Vagina (tissue), 2 donors: Measurements from ENCODE around the gene HNRNPM. TPM values are rescaled to one million over a fixed set of nuclear protein-coding genes. Genes with fewer than 3 reads are reported as not detected.
"Not testable (repeated sequence)": the region's sequence is repeated elsewhere in the genome, so short reads cannot be mapped to it uniquely, and the experiment has no call there.

Source experiments
- DNase-seq, 2 donors: peaks; one replicate each; pipeline ENCODE4 v3.0.0-alpha.2; 2017; ENCODE audit errors: extremely low spot score in 2 of 2
- H3K27ac ChIP-seq: fragments of 200-600 bp; sonication (generic); one replicate; pipeline ENCODE4 v1.5.1; 2019
- H3K27me3 ChIP-seq: fragments of 200-600 bp; sonication (generic); one replicate; pipeline ENCODE4 v1.5.1; 2019
- H3K36me3 ChIP-seq, 2 donors: fragments of 200-600 bp; sonication (generic); one replicate each; pipeline ENCODE4 v1.5.1; 2017 to 2019
- H3K4me1 ChIP-seq: fragments of 200-600 bp; sonication (generic); one replicate; pipeline ENCODE4 v1.5.1; 2019
- H3K4me3 ChIP-seq, 2 donors: fragments of 200-600 bp; sonication (generic); 1 replicate in 1 of 2; 2 replicates in 1 of 2; pipeline ENCODE4 v1.5.1; 2016 to 2019
- H3K9me3 ChIP-seq: fragments of 200-600 bp; sonication (generic); one replicate; pipeline ENCODE4 v1.5.1; 2019
- POLR2A ChIP-seq, 2 donors: fragments of 450-650 bp; IDR thresholded peaks; one replicate each; pipeline ENCODE4 v1.6.1; 2017; ENCODE audit warnings: antibody characterized with exemption in 2 of 2, mild to moderate bottlenecking in 2 of 2, moderate library complexity in 2 of 2
- POLR2AphosphoS5 ChIP-seq, 2 donors: sonication (generic); formaldehyde crosslinking; IDR thresholded peaks; one replicate each; pipeline ENCODE4 v1.9.0; 2017; ENCODE audit warnings: antibody characterized with exemption in 2 of 2, mild to moderate bottlenecking in 2 of 2, low read depth in 1 of 2; ENCODE audit not compliant: insufficient read depth in 1 of 2
- intact Hi-C: fragments of 100-400 bp; cut with DNase I; formaldehyde crosslinking; loops from one replicate; pipeline ENCODE4 v1.15.1; 2023
- total RNA-seq: library from RNA; depleted of rRNA; stranded (reverse); fragments of >200 nt; gene quantifications from one replicate; pipeline ENCODE4 v1.2.3, GENCODE V29; 2016
- TF ChIP-seq, protein P1 (sequence below), 3 experiments: fragments of 450-650 bp in 2 of 3; fragments of 200-600 bp in 1 of 3; sonication (generic) in 1 of 3; IDR thresholded peaks; one replicate each; pipeline ENCODE4 v1.5.1; 2017 to 2019; ENCODE audit warnings: antibody characterized with exemption in 3 of 3, mild to moderate bottlenecking in 2 of 3, moderate library complexity in 2 of 3

Gene HNRNPM
- total RNA-seq, 1 donor from 2014 or later: 140 TPM

DNA sequence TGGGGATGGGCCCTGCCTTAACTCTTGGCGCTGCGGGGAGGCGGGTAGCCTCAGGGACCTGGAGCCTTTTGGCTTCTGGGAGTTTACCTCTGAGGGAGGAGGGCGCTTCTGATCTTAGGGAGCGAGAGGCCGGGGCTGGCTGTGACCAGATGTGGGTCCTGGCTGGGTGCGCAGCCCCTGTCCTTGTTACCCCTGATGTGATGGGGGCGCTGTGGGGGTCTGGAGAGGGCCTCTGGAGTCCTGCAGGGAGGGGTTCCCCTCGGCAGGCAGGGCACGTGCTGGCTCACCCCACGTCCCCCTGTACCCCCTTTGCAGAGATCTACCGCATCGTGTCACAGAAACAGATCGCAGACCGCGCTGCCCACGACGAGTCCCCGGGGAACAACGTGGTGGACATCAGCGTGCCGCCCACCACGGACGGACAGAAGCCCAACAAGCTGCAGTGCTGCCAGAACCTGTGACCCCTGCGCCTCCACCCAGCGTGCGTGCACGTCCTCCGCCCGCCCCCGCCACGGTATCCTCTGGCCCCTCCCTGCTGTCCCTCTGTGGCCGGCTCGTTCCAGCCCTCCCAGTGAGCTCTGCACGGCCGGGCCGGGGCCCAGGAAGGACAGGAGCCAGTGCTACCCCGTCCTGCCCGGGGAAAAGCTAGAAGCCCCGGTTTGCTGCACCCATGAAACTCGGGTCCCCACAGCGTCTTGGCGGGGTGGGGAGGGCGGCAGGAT is 41.5 kb upstream of the HNRNPM start:
- Histone ChIP-seq H3K27ac (no peak overlapping the region), H3K4me1 (peaks cover under 1% of the 10 kb centered on the region), H3K9me3 (no peaks in the 10 kb centered on the region), H3K27me3 (no peaks in the 10 kb centered on the region), H3K36me3 (peaks cover 0 to 38% of the 10 kb centered on the region in 2 donors), H3K4me3 (no peak overlapping the region)
- intact Hi-C loops: no loop called here
- no peak for TF ChIP-seq POLR2A (IDR thresholded peaks at IDR 0.05)
- TF ChIP-seq POLR2AphosphoS5 (IDR thresholded peaks at IDR 0.05; ENCODE audit: insufficient read depth in 1 of 2, low read depth in 1 of 2): no peak
- TF ChIP-seq, protein P1, sequence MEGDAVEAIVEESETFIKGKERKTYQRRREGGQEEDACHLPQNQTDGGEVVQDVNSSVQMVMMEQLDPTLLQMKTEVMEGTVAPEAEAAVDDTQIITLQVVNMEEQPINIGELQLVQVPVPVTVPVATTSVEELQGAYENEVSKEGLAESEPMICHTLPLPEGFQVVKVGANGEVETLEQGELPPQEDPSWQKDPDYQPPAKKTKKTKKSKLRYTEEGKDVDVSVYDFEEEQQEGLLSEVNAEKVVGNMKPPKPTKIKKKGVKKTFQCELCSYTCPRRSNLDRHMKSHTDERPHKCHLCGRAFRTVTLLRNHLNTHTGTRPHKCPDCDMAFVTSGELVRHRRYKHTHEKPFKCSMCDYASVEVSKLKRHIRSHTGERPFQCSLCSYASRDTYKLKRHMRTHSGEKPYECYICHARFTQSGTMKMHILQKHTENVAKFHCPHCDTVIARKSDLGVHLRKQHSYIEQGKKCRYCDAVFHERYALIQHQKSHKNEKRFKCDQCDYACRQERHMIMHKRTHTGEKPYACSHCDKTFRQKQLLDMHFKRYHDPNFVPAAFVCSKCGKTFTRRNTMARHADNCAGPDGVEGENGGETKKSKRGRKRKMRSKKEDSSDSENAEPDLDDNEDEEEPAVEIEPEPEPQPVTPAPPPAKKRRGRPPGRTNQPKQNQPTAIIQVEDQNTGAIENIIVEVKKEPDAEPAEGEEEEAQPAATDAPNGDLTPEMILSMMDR (IDR thresholded peaks at IDR 0.05): no peak
- no peak for DNase-seq

DNA sequence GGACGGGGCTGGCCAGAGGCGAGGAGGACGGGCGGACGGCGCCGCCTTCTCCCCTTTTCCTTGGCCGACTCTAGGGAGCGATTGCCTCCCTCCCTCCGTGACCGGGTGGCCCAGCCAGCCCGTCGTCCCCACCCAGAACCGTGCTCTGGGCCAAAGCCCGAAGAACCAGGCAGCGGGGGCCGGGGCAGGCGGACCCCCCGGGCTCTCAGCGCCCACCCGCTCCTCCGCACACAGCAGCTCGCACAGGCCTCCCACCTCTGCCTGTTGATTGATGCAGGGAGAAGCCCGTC is 41.0 kb upstream of the HNRNPM start:
- Histone ChIP-seq H3K27ac (no peak overlapping the region), H3K27me3 (no peaks in the 10 kb centered on the region), H3K9me3 (no peaks in the 10 kb centered on the region), H3K36me3 (peaks cover 0 to 38% of the 10 kb centered on the region in 2 donors), H3K4me1 (no peaks in the 10 kb centered on the region), H3K4me3 (no peak overlapping the region)
- intact Hi-C loops: no loop called here
- no peak for DNase-seq
- no peak for TF ChIP-seq POLR2A (IDR thresholded peaks at IDR 0.05)
- TF ChIP-seq POLR2AphosphoS5 (IDR thresholded peaks at IDR 0.05; ENCODE audit: insufficient read depth in 1 of 2, low read depth in 1 of 2): no peak
- TF ChIP-seq, protein P1 (IDR thresholded peaks at IDR 0.05): no peak

DNA sequence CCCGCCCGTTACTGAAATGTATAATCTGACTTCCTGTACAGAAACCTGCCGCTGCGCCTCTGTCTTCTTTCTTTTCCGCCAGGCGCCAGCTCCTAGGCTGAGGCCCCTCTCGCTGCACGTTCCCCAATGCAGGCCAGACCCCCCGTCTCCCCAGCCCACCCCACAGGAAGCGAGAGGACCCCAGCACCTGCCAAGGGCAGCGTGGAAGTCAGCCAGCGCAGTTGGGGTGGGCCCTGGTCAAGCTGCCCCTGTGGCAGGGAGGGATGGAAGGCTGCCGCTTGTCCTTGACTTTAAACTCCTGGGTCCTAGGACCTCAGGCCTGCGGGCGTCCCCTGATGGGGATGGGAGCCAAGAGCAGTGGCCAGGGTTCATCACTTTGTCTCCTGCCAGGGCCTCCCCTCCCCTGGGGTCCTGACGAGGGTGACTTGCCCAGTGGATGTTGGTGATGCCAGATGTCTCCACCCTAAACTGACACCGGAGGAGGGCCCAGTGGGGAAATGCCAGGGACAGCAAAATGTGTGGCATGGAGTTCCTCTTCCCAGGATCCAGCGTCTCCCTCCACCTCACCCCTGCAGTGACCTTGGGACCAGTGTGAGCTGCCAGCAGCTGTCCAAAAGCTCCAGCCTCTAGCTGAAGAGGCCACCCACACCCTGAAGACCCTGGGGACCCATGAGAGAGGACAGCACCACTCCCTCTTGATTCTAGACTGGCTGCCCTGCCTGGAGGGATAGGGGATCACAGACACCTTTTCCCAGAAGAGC is 40.2 kb upstream of the HNRNPM start:
- H3K4me1 ChIP-seq: no peaks in the 10 kb centered on the region
- H3K4me3 ChIP-seq: no peak overlapping the region
- TF ChIP-seq, protein P1 (IDR thresholded peaks at IDR 0.05): no peak
- TF ChIP-seq POLR2A (IDR thresholded peaks at IDR 0.05) (no peak), POLR2AphosphoS5 (IDR thresholded peaks at IDR 0.05; ENCODE audit: insufficient read depth in 1 of 2, low read depth in 1 of 2) (no peak)
- peaks cover 0 to 36% of the 10 kb centered on the region in 2 donors for H3K36me3 ChIP-seq
- no peak for DNase-seq
- no peaks in the 10 kb centered on the region for H3K27me3 ChIP-seq
- intact Hi-C loops: no loop called here
- H3K9me3 ChIP-seq: no peaks in the 10 kb centered on the region
- no peak overlapping the region for H3K27ac ChIP-seq

DNA sequence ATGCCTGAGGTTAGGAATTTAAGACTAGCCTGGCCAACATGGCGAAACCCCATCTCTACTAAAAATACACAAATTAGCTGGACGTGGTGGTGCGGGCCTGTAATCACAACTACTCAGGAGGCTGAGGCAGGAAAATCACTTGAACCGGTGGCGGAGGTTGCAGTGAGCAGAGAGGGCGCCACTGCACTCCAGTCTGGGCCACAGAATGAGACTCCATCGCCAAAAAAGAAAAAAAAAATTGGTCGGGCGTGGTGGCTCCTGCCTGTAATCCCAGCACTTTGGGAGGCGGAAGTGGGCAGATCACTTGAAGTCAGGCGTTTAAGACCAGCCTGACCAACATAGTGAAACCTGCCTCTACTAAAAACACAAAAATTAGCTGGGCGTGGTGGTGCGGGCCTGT is 34.1 kb upstream of the HNRNPM start:
- H3K27me3 ChIP-seq, H3K4me3 ChIP-seq, H3K27ac ChIP-seq, DNase-seq, H3K9me3 ChIP-seq, H3K36me3 ChIP-seq: not testable (repeated sequence)
- intact Hi-C loops: loop anchor here (5.0 kb wide), 1 partner anchor 102 kb away; the partner anchor contains the start of gene ZNF414
- H3K4me1 ChIP-seq: peaks cover 20% of the 10 kb centered on the region

DNA sequence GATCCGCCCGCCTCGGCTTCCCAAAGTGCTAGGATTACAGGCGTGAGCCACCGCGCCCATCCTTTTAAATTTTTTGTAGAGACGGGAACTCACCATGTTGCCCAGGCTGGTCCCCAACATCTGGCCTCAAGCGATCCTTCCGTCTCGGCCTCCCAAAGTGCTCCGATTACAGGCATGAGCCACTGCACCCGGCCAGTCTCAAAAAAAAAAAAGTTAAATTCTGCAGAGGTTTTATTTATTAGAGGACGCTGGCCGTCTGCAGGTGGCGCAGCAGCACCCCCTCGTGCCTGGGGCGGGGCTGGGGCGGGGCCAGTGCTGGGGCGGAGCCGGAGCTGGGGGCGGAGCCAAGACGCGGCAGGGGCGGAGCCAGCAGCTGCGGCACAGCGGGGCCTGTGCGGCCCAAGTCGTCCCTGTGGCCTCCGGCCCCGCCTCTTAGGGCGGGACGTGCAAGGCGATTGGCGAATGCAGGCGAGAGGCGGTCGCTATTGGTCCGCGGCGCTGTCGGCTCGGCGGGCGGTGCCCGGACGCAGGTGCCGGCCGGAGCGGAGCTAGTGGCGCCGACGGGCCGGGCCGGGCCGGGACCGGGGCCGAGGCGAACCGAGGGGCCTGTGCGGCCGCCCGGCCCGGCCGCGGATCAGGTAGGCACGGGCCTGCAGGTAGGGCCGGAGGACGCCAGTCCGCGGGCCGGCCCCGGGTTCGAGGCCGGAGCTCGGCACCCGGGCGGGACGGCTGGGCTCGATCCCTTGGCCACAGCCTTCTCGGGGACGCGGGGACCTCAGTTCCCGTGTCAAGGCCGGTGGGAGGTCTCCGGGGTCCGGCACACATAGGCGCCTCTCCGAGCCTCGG is 31.8 kb upstream of the HNRNPM start, which contains the start of gene MARCHF2:
Gene MARCHF2, plus strand, starts transcription at position 523 of the 846 bp plus-strand sequence. CDS start 8,536 bp downstream, outside the sequence.
- DNase-seq: peak in 1 of 2 donors; percentile 97
- Histone ChIP-seq H3K4me3 (peak within 1 kb of the TSS; percentile 69 to 87), H3K9me3 (no peaks in the 10 kb centered on the region), H3K4me1 (peaks cover 23% of the 10 kb centered on the region), H3K36me3 (no peaks in the 10 kb centered on the region), H3K27ac (no peak within 1 kb of the TSS), H3K27me3 (no peaks in the 10 kb centered on the region)
- intact Hi-C loops: loop anchor here (5.0 kb wide), 1 partner anchor 99 kb away; the partner anchor contains the start of gene ZNF414
- TF ChIP-seq POLR2AphosphoS5 (IDR thresholded peaks at IDR 0.05; ENCODE audit: insufficient read depth in 1 of 2, low read depth in 1 of 2): peak in 1 of 2 donors; percentile 21
- TF ChIP-seq, protein P1 (IDR thresholded peaks at IDR 0.05): peak; percentile 16 to 83 (median 39)
- TF ChIP-seq POLR2A (IDR thresholded peaks at IDR 0.05): peak in 1 of 2 donors; percentile 55
